GM19328 (cell line): ENCODE data around the gene SFXN5.
"Not testable (repeated sequence)": the region's sequence is repeated elsewhere in the genome, so short reads cannot be mapped to it uniquely, and the experiment has no call there.

ENCODE experiments used
- ATAC-seq: cut with Tn5 transposase; IDR thresholded peaks from one replicate; pipeline ENCODE4 v1.9.1; 2021; ENCODE audit warnings: mild to moderate bottlenecking, moderate library complexity; ENCODE audit not compliant: unreplicated experiment

SFXN5 gene

GRCh38 chr2:72914589-72915319 lies 156.8 kb downstream of the SFXN5 start:
- no peak for ATAC-seq

DNA sequence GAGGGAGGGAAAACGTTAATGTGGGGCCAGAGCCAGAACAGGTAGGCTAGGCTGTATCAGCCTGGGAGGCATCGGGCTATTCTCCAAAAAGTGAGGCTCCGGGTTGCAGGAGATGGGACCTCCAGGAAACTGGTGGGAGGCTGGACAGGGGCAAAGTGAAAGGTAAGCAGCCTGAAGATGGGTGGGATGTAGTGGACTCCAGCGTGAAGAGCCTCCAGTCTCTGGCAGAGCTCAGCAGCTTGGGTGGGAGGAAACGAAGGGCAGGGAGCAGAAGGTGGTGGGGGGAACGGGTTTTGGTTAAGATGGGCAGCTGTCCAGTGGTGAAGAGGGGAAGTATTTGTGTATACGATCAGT lies 157.3 kb downstream of the SFXN5 start:
- no peak for ATAC-seq

- no peak for ATAC-seq
Measured at GRCh38 chr2:72913486-72914205, 157.9 kb downstream of the SFXN5 start.

GRCh38 chr2:72911256-72911655 lies 160.3 kb downstream of the SFXN5 start:
- ATAC-seq, result no peak

DNA sequence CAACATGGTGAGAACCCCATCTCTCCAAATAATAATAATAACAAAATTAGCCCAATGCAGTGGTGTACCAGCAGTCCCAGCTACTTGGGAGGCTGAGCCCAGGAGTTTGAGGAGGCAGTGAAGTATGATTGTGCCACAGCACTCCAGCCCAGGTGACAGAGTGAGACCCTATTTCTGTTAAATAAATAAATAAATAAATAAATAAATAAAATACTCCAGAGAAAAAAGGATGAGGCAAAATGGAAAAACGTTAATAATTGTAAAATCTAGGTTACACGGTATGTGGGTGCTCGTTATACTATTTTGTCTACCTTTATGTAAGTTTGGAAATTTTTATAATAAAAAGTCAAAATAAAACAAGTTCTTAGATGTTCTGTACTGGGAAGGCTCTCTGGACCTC lies 162.8 kb downstream of the SFXN5 start:
- no peak for ATAC-seq

DNA sequence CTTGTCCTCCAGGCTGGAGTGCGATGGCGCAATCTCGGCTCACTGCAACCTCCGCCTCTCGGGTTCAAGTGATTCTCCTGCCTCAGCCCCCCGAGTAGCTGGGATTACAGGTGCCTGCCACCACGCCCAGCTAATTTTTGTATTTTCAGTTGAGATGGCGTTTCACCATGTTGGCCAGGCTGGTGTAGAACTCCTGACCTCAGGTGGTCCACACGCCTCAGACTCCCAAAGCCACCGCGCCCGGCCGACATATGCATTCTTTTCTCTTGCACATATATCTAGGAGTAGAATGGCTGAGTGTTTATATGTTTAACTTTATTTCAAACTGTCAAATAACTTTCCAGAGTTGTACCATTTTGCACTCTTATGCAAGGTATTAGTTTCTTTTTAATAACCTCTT lies 164.1 kb downstream of the SFXN5 start:
- ATAC-seq, result not testable (repeated sequence)

DNA sequence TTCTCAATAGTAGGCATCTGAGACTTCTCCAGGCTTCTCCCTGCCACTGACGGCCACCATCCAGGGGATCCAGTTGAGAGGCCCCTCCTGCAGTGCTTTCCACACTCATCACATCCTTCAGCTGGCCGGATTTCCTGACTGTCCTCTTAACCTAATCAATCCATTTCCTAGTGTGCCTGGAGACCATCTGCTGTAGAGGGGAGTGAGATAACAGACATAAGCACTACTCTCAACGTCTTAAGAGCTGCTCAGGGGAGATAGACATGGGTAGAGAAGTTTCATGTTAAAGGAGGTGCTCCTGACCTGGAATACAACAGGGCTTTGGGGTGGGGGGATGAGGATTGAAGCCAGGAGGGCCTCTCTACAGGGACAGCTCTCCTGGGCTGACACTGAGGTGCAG lies 170.1 kb downstream of the SFXN5 start:
- no peak for ATAC-seq

DNA sequence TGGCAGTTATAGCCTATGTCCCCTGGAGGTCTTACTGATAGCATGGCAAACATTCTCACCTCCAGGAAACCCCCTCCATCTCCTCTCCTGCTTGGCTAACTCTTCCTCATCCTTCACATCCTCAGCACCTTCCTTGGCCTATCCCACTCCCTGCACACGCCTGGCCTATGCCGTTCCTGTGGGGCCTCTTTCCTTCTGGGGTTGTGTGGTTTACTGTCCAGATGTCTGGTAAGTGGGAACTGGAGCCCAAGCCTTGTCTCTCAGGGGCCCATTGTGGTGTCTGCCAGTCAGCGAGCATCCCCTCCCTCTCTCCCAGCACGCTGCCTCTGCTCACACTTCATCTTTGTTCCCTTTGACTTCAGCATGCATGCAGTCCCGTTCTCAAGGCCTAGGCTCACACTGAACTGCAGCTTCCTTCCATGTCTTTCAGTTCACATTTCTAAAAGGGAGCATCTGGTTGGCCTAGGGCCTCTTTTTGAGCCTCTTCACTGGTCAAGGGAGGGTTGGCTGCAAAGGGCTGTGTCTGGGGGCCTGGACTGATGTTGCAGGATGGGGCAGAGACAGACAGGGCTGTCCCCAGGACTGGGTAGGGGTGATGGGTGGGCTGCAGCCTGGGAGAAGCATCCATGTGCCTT lies 171.2 kb downstream of the SFXN5 start:
- ATAC-seq, result no peak

DNA sequence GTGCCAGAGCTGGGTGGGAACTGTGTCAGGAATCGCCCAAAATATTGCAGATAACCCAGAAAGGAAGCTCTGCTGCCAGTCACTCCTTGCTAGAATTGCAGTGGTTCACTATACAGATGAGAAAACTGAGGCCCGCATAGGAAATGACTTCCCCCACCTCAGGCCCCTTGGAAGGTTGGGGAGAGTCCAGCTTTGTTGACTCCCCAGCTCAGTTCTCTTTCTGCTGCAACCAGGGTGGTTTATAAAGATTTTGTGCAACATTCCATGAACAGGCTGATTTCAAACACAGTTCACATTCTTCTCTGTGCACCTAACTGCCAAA lies 173.0 kb downstream of the SFXN5 start:
- no peak for ATAC-seq

DNA sequence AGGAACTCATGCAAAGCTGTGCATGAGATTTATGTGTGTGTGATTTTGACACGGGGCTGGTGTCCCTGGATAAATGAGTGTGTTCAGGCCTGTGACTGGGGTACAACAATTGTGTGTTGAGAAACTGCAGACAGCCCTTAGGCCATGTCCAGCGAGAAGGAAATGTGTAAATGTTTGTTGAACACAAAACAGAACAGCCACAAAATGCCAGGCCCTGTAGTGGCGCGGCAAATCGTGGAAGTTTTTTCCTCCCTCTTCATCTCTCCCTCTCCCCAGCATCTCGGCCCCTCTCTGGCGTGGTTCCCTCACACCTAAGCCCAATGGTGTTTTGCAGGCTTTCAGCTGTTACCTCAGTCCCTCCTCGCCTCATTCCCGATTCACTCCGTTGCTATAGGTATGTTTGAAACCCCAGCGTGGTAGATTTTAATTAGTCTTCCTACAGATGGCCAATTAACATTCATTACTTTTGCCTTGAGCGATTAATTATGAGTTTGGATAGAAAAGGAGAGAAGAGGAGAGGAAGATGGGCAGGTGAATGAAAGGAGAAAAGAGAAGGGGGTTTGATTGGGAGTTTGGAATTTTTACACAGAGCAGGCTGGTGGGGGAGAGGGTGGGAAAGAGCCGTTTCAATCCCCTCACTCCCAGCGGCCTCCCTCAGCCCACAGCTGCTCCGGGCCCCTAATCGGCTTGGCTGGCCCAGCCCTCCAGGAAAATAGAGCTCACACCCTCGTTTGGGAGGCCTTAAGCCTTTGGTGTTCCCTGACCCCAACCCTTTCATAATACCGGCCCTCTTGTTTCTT lies 173.5 kb downstream of the SFXN5 start:
- ATAC-seq, result no peak

- no peak for ATAC-seq
Measured at GRCh38 chr2:72896446-72896845, 175.1 kb downstream of the SFXN5 start.

- no peak for ATAC-seq
Measured at GRCh38 chr2:72895759-72896281, 175.7 kb downstream of the SFXN5 start.

DNA sequence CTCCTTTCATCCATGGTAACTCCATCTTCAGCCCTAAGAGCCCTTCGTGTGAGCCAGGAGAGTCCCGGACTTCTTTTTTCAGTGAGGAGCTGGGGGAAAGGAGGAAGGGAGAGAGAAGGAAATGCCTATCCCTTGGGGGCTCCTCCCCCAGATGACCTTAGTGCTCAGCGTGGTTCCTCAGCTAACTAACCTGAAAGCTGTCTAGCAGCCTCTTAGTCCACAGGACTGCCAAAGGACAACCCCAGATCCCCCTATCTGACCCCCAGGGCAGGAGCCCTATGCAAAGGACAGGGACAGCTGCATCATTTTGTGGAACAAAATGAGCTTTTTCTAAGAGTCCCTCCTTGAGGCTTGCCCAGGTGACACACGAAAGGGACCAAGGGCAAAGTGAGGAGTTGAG lies 176.4 kb downstream of the SFXN5 start:
- no peak for ATAC-seq

GRCh38 chr2:72894514-72894913 lies 177.0 kb downstream of the SFXN5 start:
- ATAC-seq, result no peak

GRCh38 chr2:72893594-72894319 lies 177.8 kb downstream of the SFXN5 start:
- ATAC-seq, result no peak

DNA sequence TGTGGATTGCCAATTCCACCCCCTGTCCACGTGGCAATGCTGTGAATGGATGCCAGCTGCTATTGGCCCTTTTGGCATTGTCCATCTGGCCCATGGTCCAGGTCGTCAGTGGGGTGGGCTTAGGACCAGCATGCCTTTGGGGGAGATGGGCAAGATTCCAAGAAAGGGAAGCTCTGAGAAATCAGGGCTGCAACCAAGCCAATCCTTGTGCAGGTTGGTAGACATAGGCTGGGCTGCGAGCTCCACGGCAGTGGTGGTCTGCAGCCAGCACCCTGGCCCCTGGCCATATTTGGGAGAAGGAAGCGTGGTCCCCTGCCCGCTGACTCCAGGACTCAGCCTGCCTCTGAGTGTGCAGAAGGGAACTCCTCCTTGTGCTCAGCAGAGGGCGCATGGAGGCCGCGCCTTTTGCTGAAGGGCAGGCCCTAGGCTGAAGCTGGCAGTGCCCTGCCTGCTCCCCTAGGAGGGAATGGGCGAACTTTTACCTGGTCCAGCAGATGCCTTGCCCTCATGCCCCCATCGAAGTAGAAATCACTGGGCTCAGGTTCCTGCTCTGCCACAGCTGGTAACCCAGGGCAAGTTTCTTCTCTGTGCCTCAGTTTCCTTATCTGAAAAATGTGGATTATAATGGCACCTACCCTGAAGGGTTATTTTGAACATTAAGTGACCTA lies 178.9 kb downstream of the SFXN5 start:
- ATAC-seq, result no peak
